Lung (tissue), 12 donors: Measurements from ENCODE around the gene SEC14L1. TPM values are rescaled to one million over a fixed set of nuclear protein-coding genes. Genes with fewer than 3 reads are reported as not detected.
A peak's percentile ranks its signal among the peaks of the same experiment; 100 is the strongest.

ENCODE experiments used
- ATAC-seq: fragments of 200-7000 bp; cut with Tn5 transposase; one replicate; pipeline ENCODE4 v1.9.1; 2020; ENCODE audit warnings: moderate number of reproducible peaks; ENCODE audit not compliant: insufficient read depth, low FRiP score
- DNase-seq, 3 donors: peaks; one replicate each; pipeline ENCODE4 v3.0.0-alpha.2; 2013 to 2017
- H3K27ac ChIP-seq, 2 donors: one replicate each; pipeline ENCODE4 v1.5.1; 2013; ENCODE audit warnings: mild to moderate bottlenecking in 2 of 2, moderate library complexity in 2 of 2, control low read depth in 1 of 2, inconsistent platforms in 1 of 2, low read depth in 1 of 2, low read length in 1 of 2
- H3K27me3 ChIP-seq, 3 donors: one replicate each; pipeline ENCODE4 v1.5.1; 2013; ENCODE audit warnings: low read length in 2 of 3; ENCODE audit not compliant: control insufficient read depth in 3 of 3, insufficient read depth in 3 of 3
- H3K36me3 ChIP-seq, 4 donors: one replicate each; pipeline ENCODE4 v1.5.1; 2013; ENCODE audit warnings: low read length in 4 of 4, mild to moderate bottlenecking in 1 of 4, moderate library complexity in 1 of 4; ENCODE audit not compliant: control insufficient read depth in 4 of 4, insufficient read depth in 4 of 4
- H3K4me1 ChIP-seq, 5 donors: one replicate each; pipeline ENCODE4 v1.5.1; 2013; ENCODE audit warnings: low read length in 5 of 5, mild to moderate bottlenecking in 2 of 5, moderate library complexity in 1 of 5; ENCODE audit not compliant: control insufficient read depth in 5 of 5, insufficient read depth in 5 of 5
- H3K4me3 ChIP-seq: one replicate; pipeline ENCODE4 v1.5.1; 2013; ENCODE audit warnings: mild to moderate bottlenecking, control low read depth, moderate library complexity
- H3K9ac ChIP-seq, 2 donors: one replicate each; pipeline ENCODE4 v1.5.1; 2013; ENCODE audit warnings: low read length in 2 of 2, control low read depth in 1 of 2; ENCODE audit not compliant: insufficient read depth in 1 of 2
- H3K9me3 ChIP-seq, 4 donors: one replicate each; pipeline ENCODE4 v1.5.1; 2013; ENCODE audit warnings: low read length in 3 of 4, mild to moderate bottlenecking in 1 of 4, moderate library complexity in 1 of 4; ENCODE audit not compliant: control insufficient read depth in 4 of 4, insufficient read depth in 3 of 4
- CTCF ChIP-seq: IDR thresholded peaks from 2 replicates; pipeline ENCODE4 v1.5.1; 2012; ENCODE audit warnings: mild to moderate bottlenecking; ENCODE audit errors: control extremely low read depth, extremely low read depth
- WGBS, 2 donors: extraction: QIAGEN DNeasy Blood & Tissue Kit; methylation state at CpG; one replicate each; pipeline ENCODE4 v1.1.7; 2013; 5-methylcytosine and 5-hydroxymethylcytosine counted together
- polyA plus RNA-seq, 2 donors: library from polyadenylated mRNA; stranded (reverse); fragments of 200-250 nt; gene quantifications; one replicate each; pipeline ENCODE4 v1.2.1, GENCODE V29; 2013
- total RNA-seq, 2 donors: library from RNA; depleted of rRNA in 1 of 2; stranded (reverse); fragments of >200 nt in 1 of 2; gene quantifications; one replicate each; pipeline ENCODE4 v1.2.1, GENCODE V29; 2014 to 2021
- donor health status: control.
- donor health status: control.
- donor health status: Bipolar disorder and iron deficiency.
- donor health status: healthy.
- donor health status: DM: yes; HTN: yes; CAD: no.

Gene SEC14L1
- total and polyA plus RNA-seq, 4 donors = 41.6 to 171 (median 135) TPM

GRCh38 chr17:77173104-77173503, 32.3 kb downstream of the SEC14L1 start:
- peaks cover 7 to 17% (median 9%) of the 10 kb centered on the region in 4 donors for H3K36me3 ChIP-seq
- H3K9me3 ChIP-seq = peaks cover 5 to 19% (median 10%) of the 10 kb centered on the region in 4 donors
- H3K27ac ChIP-seq = peak overlapping the region in 1 of 2 donors; percentile 14
- H3K27me3 ChIP-seq = no peaks in the 10 kb centered on the region
- WGBS, 2 donors = 70 to 71% methylated on average over 6 of the region's 6 CpGs
- H3K9ac ChIP-seq = no peak overlapping the region
- H3K4me1 ChIP-seq = peaks cover 0 to 27% (median 8%) of the 10 kb centered on the region in 5 donors
- DNase-seq = no peak
- ATAC-seq = no peak
- no peak overlapping the region for H3K4me3 ChIP-seq
- no peak for TF ChIP-seq CTCF

- Histone ChIP-seq H3K9me3 (peaks cover 0 to 13% (median 8%) of the 10 kb centered on the region in 4 donors), H3K4me1 (peaks cover 0 to 27% (median 6%) of the 10 kb centered on the region in 5 donors), H3K36me3 (peaks cover 5 to 12% (median 9%) of the 10 kb centered on the region in 4 donors), H3K27me3 (no peaks in the 10 kb centered on the region), H3K27ac (peak overlapping the region in 1 of 2 donors; percentile 45), H3K9ac (no peak overlapping the region), H3K4me3 (no peak overlapping the region)
- no peak for TF ChIP-seq CTCF
- 81 to 88% methylated on average over 10 of the region's 10 CpGs for whole genome bisulfite sequencing, 2 donors
- no peak for ATAC-seq
- no peak for DNase-seq
Observed at GRCh38 chr17:77174928-77175661, 34.3 kb downstream of the SEC14L1 start.

- Histone ChIP-seq H3K4me3 (no peak overlapping the region), H3K36me3 (peaks cover 5 to 12% (median 9%) of the 10 kb centered on the region in 4 donors), H3K9ac (peak overlapping the region in 1 of 2 donors; percentile 53), H3K4me1 (peaks cover 0 to 19% (median 6%) of the 10 kb centered on the region in 5 donors), H3K27ac (no peak overlapping the region), H3K27me3 (no peaks in the 10 kb centered on the region), H3K9me3 (peaks cover 0 to 13% (median 8%) of the 10 kb centered on the region in 4 donors)
- peak in 2 of 3 donors; percentile 38 to 60 for DNase-seq
- TF ChIP-seq CTCF = no peak
- WGBS, 2 donors = 69 to 84% methylated on average over 3 of the region's 3 CpGs
- ATAC-seq = no peak
Observed at GRCh38 chr17:77177002-77177741, 36.4 kb downstream of the SEC14L1 start.
